Measurements from ENCODE around the gene IL10.

IL10 gene

DNA sequence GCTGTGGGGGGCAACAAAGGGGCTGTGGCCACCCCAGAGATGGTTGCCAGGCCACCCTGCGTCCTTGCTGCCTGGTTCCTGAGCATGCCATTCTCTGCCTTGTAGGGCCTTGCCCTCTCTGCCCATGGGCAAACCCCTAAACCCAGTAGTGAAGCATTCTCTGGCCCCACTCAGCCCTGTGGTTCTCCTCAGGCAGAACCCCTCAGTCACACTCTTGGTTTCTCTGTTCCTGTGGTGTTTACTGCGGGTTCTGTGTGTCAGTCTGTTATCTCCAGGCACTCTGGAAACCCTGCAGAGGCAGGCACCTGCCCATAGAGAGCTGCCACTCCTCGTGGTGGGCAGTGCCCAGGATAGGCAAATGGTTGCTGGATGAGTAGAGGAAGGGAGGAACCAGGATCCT, 42.8 kb downstream of the IL10 start:
- H3K27ac ChIP-seq: no peak overlapping the region
- TF ChIP-seq, protein P1, sequence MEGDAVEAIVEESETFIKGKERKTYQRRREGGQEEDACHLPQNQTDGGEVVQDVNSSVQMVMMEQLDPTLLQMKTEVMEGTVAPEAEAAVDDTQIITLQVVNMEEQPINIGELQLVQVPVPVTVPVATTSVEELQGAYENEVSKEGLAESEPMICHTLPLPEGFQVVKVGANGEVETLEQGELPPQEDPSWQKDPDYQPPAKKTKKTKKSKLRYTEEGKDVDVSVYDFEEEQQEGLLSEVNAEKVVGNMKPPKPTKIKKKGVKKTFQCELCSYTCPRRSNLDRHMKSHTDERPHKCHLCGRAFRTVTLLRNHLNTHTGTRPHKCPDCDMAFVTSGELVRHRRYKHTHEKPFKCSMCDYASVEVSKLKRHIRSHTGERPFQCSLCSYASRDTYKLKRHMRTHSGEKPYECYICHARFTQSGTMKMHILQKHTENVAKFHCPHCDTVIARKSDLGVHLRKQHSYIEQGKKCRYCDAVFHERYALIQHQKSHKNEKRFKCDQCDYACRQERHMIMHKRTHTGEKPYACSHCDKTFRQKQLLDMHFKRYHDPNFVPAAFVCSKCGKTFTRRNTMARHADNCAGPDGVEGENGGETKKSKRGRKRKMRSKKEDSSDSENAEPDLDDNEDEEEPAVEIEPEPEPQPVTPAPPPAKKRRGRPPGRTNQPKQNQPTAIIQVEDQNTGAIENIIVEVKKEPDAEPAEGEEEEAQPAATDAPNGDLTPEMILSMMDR (IDR thresholded peaks at IDR 0.05): no peak
- no peak for TF ChIP-seq ZFX (IDR thresholded peaks at IDR 0.05; ENCODE audit: borderline replicate concordance)

DNA sequence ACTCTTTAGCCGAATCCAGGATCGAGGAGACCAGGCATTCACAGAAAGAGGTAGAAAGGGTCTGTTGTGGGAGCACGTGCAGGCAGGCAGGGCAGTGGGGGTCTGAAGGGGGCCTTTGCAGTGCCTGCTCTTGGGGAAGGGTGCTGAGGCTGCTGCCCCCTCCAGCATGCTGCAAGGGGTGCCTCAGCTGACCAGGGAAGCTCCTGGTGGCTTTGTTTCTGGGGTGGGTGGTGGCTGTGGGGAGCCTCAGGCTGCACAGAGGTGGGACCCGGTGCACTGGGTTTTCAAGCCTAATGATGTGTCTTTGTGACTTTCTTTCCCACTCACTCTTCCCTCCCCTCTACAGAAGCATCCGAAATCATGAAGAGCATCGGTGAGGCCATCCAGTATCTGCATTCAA, 43.2 kb downstream of the IL10 start:
- TF ChIP-seq ZFX (IDR thresholded peaks at IDR 0.05; ENCODE audit: borderline replicate concordance): no peak
- TF ChIP-seq, protein P1 (IDR thresholded peaks at IDR 0.05): no peak
- H3K27ac ChIP-seq: no peak overlapping the region

DNA sequence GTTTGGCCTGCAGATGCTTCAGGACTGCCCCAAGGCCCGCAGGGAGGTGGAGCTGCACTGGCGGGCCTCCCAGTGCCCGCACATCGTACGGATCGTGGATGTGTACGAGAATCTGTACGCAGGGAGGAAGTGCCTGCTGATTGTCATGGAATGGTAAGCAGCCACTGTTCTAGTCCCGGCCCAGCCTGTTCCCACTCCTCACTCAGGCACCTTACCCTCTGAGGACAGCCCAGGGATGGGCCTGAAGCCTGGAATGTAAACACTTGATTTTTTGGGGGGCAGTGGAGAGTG, 43.7 kb downstream of the IL10 start:
- no peak for TF ChIP-seq ZFX (IDR thresholded peaks at IDR 0.05; ENCODE audit: borderline replicate concordance)
- TF ChIP-seq, protein P1 (IDR thresholded peaks at IDR 0.05): no peak
- no peak overlapping the region for H3K27ac ChIP-seq

DNA sequence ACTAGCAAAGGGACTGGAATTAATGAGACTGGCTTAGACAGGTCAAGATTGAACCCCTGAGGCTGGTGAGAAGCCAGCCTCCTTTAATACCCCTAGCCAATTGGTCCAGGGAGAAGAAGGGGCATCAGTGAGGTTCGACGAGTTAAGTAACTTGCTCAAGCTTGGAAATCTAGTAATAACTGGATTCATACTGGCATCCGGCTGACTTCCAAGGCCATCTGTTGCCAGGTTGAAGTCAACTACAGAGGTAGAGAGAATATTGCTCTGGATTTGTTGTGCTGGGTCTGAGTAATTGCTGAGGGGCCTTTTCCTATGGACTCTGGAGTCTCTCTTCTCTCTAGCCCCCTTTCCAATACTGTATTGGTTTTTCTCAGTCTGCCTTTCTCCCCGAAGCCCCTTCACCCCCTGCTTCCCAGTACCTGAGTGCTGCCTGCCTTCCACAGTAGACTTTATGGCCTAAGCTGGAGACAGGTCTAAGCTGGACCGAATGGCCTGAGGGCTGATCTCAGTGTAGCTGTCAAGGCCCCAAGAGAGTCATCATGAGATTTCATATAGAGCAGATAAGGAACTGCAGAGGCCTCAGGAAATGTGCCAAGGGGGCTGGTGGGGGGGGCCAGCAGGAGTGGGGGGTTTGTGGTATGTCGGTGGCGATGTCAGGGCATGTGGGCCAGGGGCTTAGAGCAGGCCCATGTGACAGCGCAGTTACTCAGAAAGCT, 44.2 kb downstream of the IL10 start:
- H3K27ac ChIP-seq: no peak overlapping the region
- TF ChIP-seq ZFX (IDR thresholded peaks at IDR 0.05; ENCODE audit: borderline replicate concordance): no peak

DNA sequence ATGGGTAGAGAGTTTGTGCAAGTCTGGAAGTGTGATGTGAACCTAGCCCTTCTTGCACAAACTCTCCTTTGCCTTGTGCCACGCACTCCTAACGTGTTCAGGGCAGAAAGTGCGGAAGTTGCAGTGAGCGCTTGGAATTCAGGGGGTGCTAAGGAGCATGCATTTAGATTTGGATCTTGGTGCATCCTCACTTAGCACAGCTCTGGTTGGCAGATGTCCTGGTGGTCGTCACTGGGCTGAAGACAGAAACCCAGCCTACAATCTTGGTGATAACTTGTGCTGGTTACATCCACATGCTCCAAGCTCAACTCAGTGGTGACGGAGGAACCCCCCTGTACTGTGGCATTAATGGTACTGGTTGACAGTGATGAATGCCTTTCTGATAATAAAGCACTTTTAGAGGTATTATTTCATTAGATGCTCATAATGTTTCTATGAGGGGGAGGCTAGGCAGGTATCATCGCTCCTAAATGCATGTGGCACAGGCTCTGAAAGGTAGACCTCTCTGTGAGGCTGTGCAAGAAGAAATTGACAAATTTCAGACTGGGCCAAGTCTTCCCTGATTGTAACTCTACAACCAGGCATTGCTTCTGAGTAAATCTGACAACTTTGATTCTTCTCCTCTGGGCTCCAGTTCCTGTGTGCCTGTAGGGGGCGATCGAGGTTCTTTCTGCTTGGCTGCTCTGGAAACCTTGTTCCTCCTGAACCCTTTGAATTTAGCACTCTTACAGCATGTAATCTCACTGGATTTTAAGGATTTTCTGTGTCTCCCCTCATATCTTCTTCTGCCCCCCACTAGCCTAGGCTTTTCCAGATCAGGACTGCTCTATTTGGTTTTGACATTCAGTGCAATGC, 47.0 kb downstream of the IL10 start:
- TF ChIP-seq, protein P1 (IDR thresholded peaks at IDR 0.05): peak; percentile 58
- TF ChIP-seq ZFX (IDR thresholded peaks at IDR 0.05; ENCODE audit: borderline replicate concordance): no peak
- H3K27ac ChIP-seq: no peak overlapping the region

DNA sequence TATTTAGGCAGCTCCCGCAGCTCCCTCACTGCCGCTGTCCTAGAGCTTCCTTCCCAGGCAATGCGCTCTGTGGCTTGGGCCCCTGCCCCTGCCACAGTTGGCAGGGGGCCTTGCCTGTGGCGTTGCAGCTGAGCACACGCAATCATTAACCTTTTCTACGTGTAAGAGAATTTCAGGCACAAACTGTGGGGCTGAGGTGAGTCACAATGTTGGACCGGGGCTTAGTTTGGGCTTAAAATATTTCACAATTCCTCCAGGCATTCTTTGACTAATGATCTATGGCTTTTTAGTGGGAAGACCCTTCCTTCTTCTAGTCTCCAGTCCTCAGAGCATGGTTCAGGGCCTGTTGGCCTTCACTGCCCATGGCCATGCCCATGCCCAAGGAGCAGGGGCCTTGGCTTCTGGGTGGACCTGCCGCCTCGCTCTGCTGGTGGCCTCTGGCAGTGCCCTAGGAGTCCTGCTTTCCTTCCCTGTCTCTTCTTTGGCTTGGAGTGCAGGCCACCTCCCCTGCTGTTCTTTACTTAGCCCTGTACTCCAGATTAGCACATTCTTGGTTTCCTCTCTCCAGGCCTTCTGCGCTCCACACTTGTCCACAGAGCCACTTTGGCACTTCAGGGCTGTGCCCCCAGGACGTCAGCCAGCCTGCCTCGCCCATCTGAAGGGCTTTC, 48.4 kb downstream of the IL10 start:
- no peak overlapping the region for H3K27ac ChIP-seq
- no peak for TF ChIP-seq ZFX (IDR thresholded peaks at IDR 0.05; ENCODE audit: borderline replicate concordance)
- TF ChIP-seq, protein P1 (IDR thresholded peaks at IDR 0.05): no peak

DNA sequence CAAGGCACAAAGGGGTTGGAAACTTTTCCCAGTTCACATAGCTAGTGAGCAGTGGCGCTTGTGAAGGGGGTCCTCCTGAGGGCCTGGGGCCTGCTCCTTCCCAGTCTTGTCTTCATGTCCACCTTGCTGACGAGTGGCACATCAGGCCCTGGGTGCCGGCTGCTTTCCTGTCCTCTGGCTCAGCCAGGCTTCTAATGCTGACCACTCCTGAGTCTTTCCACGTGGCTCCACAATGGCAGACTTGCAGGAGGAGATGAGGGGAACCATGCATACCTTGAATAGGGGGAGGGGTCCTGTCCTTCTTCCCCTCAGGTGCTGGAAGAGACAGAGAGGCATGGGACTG, 48.9 kb downstream of the IL10 start:
- no peak overlapping the region for H3K27ac ChIP-seq

More for the DNA sequence above, 48.9 kb downstream of the IL10 start:
- TF ChIP-seq, protein P1 (IDR thresholded peaks at IDR 0.05): no peak
- TF ChIP-seq ZFX (IDR thresholded peaks at IDR 0.05; ENCODE audit: borderline replicate concordance): no peak

Measured in 22Rv1 (cell line).